ENCODE data around the gene TAF6L.
A peak's percentile ranks its signal among the peaks of the same experiment; 100 is the strongest.
"Not testable (repeated sequence)": the region's sequence is repeated elsewhere in the genome, so short reads cannot be mapped to it uniquely, and the experiment has no call there.

The TAF6L gene

GRCh38 chr11:62771144-62772021, at the start of gene TAF6L:
TAF6L (plus strand) TSS chr11:62771396; CDS start chr11:62775784, 4,388 bp downstream.
- DNase-seq (ENCODE audit: low read depth, low spot score), result peak; percentile 93

DNA sequence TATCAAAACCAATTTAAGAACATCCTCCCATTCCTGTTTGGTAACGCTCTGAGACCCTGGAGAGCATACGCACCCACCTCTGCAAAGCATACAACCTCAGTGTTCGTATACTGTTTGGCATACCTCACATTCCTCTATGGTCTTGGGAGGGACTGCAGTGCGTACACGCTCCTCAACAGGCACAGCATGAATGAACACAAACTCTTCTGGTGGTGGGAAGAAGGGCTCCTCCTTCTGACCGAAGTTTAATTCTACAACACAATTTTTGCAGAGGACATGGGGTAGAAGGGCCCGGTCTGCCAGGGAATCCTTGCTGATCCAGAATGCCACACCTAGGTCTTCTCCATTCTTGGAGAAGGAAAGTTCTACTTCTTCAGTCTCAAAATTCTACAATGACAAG, 49.2 kb upstream of the TAF6L start:
- DNase-seq (ENCODE audit: low read depth, low spot score), result no peak

GRCh38 chr11:62724171-62724570, 47.0 kb upstream of the TAF6L start:
- DNase-seq (ENCODE audit: low read depth, low spot score), result no peak

- DNase-seq (ENCODE audit: low read depth, low spot score), result no peak
Measured at GRCh38 chr11:62725646-62726045, 45.5 kb upstream of the TAF6L start.

GRCh38 chr11:62726156-62726914, 44.9 kb upstream of the TAF6L start:
- no peak for DNase-seq (ENCODE audit: low read depth, low spot score)

GRCh38 chr11:62726915-62727164, 44.4 kb upstream of the TAF6L start:
- DNase-seq (ENCODE audit: low read depth, low spot score), result no peak

- peak; percentile 98 for DNase-seq (ENCODE audit: low read depth, low spot score)
Measured at GRCh38 chr11:62727165-62727871, 43.9 kb upstream of the TAF6L start, which contains the start of gene HNRNPUL2. HNRNPUL2 (minus strand) TSS chr11:62727457; CDS start chr11:62727156, 301 bp downstream.

- DNase-seq (ENCODE audit: low read depth, low spot score), result peak; percentile 93
Measured at GRCh38 chr11:62727872-62728170, 43.4 kb upstream of the TAF6L start.

GRCh38 chr11:62728171-62728988, 42.8 kb upstream of the TAF6L start, which contains the start of gene TTC9C:
TTC9C (plus strand) TSS chr11:62728486; CDS start chr11:62728849, 363 bp downstream.
- peak; percentile 71 for DNase-seq (ENCODE audit: low read depth, low spot score)

- DNase-seq (ENCODE audit: low read depth, low spot score), result not testable (repeated sequence)
Measured at GRCh38 chr11:62730076-62730475, 41.1 kb upstream of the TAF6L start.

DNA sequence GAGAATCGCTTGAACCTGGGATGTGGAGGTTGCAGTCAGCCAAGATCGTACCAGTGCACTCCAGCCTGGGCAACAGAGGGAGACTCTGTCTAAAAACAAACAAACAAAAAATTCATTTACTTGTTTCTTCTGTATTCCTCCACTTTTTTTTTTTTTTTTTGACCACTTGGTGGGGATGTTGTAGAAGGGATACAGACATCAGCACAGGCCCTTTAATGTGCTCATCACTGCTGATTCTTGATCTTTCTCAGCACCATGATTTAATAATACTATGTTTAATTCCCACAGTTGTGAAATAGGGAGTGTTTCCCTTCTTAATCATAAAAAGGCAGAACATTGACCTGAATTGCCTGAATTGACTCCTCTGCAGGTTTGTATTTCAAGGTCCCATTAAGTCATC, 38.4 kb upstream of the TAF6L start:
- DNase-seq (ENCODE audit: low read depth, low spot score), result no peak

DNA sequence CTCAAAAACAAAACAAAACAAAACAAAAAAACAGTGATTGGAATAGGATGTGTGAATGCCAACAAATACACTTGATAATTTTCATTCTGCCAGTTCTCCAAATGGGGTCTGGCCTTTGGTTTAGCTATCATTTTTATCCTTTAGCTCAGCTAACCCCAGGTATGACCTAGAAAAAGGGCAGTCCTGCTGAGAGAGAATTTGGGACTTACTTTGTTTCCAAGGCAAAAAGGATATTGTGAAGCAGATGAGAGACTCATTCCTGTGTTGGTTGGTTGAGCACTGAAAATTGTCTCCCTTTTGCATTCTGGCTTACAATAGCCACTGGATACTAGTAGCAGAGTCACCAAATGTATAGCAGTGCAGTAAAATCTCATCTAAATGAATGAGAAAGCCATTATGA, 34.0 kb upstream of the TAF6L start:
- DNase-seq (ENCODE audit: low read depth, low spot score), result no peak

DNA sequence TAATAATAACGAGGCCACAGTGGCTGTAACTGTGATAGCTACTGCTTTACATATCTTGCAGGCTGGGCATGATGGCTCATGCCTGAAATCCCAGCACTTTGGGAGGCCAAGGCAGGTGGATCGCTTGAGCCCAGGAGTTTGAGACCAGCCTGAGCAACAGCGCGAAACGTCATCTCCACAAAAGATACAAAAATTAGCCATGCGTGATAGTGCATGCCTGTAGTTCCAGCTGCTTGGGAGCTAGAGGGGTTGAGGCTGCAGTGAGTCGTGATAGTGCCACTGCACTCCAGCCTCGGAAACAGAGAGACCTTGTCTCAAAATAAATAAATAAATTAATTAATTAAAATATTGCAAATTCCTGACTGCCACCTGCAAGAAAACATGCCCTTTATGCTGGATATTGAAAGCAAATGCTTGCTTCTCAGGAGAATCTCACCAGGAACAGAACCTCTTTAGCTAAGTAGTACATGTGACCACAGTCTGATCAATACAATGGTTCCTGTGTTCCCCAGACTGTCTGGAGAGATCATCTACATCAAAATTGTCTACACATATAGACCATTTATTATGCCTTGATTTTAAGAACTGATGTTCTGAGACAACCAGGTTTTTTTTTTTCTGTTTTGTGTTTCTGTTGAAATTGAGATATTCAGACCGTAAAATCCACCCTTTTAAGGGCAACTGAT, 23.6 kb upstream of the TAF6L start:
- DNase-seq (ENCODE audit: low read depth, low spot score), result no peak

- not testable (repeated sequence) for DNase-seq (ENCODE audit: low read depth, low spot score)
Measured at GRCh38 chr11:62749931-62750330, 21.3 kb upstream of the TAF6L start.

- no peak for DNase-seq (ENCODE audit: low read depth, low spot score)
Measured at GRCh38 chr11:62752177-62752785, 18.9 kb upstream of the TAF6L start.

GRCh38 chr11:62752994-62753735, 18.0 kb upstream of the TAF6L start:
- DNase-seq (ENCODE audit: low read depth, low spot score), result no peak

- peak; percentile 99 for DNase-seq (ENCODE audit: low read depth, low spot score)
Measured at GRCh38 chr11:62753736-62754603, 17.2 kb upstream of the TAF6L start, which contains the start of gene ZBTB3. ZBTB3 (minus strand) TSS chr11:62754160; CDS start chr11:62753664, 496 bp downstream.

- DNase-seq (ENCODE audit: low read depth, low spot score), result no peak
Measured at GRCh38 chr11:62755086-62755615, 16.0 kb upstream of the TAF6L start.

Data from smooth muscle cell of the brain vasculature (primary cell).